ENCODE results near the gene NGDN.
A peak's percentile ranks its signal among the peaks of the same experiment; 100 is the strongest.

The NGDN gene

GRCh38 chr14:23482823-23483148, 13.3 kb downstream of the NGDN start:
- H3K4me3 ChIP-seq (ENCODE audit: low read depth, low read length), result no peak overlapping the region
- no peak for DNase-seq (ENCODE audit: low read depth)
- TF ChIP-seq, protein P1, sequence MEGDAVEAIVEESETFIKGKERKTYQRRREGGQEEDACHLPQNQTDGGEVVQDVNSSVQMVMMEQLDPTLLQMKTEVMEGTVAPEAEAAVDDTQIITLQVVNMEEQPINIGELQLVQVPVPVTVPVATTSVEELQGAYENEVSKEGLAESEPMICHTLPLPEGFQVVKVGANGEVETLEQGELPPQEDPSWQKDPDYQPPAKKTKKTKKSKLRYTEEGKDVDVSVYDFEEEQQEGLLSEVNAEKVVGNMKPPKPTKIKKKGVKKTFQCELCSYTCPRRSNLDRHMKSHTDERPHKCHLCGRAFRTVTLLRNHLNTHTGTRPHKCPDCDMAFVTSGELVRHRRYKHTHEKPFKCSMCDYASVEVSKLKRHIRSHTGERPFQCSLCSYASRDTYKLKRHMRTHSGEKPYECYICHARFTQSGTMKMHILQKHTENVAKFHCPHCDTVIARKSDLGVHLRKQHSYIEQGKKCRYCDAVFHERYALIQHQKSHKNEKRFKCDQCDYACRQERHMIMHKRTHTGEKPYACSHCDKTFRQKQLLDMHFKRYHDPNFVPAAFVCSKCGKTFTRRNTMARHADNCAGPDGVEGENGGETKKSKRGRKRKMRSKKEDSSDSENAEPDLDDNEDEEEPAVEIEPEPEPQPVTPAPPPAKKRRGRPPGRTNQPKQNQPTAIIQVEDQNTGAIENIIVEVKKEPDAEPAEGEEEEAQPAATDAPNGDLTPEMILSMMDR (IDR thresholded peaks at IDR 0.05; ENCODE audit: control insufficient read depth, extremely low read depth, insufficient read depth), result no peak

DNA sequence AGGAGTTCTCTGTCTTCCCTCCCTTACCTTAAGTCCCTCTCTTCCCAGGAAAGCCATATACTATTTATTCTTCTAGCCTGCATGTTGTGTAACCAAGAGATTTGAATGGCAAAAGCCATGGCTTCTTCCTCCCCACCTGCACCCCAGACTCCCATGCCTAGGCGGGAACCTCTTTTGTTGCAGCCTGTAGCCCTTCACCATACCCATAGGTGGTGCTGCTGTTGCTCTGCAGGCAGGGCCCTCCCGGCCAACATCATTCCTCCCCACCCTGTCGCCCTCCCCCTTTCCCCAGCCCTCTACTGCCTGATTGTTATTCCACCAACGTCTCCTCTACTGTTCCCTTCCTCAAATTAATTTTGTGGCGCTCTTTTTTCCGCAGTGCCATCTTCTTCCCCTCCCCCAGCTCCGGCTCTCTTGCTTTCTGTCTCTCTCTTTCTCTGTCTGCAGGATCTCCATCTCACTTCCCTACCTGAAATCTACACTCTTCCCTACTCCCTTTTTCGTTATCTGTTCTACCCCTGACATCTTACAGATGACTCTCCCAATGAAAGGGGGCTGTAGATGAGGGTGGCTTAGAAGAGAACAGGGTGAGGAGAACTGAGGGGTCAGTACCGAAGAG, 13.8 kb downstream of the NGDN start:
- H3K4me3 ChIP-seq (ENCODE audit: low read depth, low read length), result no peak overlapping the region
- no peak for DNase-seq (ENCODE audit: low read depth)

DNA sequence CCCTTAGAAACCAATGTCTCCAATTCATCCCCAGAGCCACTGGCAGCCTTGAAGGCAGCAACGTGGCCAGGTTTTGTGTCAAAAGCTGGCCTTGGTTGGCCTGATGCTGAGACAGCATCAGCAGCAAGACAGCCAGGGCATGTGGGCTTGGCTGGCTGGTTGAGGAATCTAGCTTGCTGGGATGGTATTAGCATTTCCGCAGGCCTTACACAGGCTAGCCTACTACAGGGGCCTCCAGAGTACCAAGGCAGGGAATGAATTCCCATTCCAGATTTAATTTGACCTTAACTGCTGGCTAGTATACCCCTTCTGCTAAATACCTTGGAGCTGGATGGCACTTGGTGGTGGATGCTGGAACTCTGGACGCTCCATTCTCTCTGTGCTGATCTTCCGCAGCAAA, 15.8 kb downstream of the NGDN start:
- no peak for DNase-seq (ENCODE audit: low read depth)
- TF ChIP-seq, protein P1 (IDR thresholded peaks at IDR 0.05; ENCODE audit: control insufficient read depth, extremely low read depth, insufficient read depth), result no peak
- H3K4me3 ChIP-seq (ENCODE audit: low read depth, low read length), result no peak overlapping the region

More for the DNA sequence above, 13.8 kb downstream of the NGDN start:
- TF ChIP-seq, protein P1 (IDR thresholded peaks at IDR 0.05; ENCODE audit: control insufficient read depth, extremely low read depth, insufficient read depth), result peak; percentile 36; the same call in 1 of the 2 replicates

DNA sequence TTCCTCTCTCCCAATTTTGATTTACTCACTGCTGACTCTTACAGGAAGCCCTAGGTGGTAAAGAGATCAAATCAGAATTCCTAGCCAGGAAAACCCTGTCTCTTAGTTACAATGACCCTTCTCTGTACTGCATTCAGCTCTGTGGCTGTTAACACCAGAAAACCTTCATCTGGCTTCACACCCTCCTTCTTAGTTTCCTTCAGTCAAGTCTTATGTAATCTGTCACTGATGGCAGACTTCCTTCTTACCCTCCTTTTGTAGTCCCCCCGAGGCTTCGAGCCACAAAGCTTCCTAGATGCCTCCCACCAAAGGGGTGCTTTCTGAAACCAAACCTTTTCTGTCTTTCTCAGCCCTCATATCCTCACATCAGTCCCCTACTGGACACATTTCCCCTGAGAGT, 16.5 kb downstream of the NGDN start:
- TF ChIP-seq, protein P1 (IDR thresholded peaks at IDR 0.05; ENCODE audit: control insufficient read depth, extremely low read depth, insufficient read depth), result no peak
- H3K4me3 ChIP-seq (ENCODE audit: low read depth, low read length), result no peak overlapping the region
- no peak for DNase-seq (ENCODE audit: low read depth)

- TF ChIP-seq, protein P1 (IDR thresholded peaks at IDR 0.05; ENCODE audit: control insufficient read depth, extremely low read depth, insufficient read depth), result no peak
- DNase-seq (ENCODE audit: low read depth), result no peak
- H3K4me3 ChIP-seq (ENCODE audit: low read depth, low read length), result no peak overlapping the region
These were observed 17.7 kb downstream of the NGDN start for GRCh38 chr14:23487216-23487615.

- TF ChIP-seq, protein P1 (IDR thresholded peaks at IDR 0.05; ENCODE audit: control insufficient read depth, extremely low read depth, insufficient read depth), result no peak
- no peak overlapping the region for H3K4me3 ChIP-seq (ENCODE audit: low read depth, low read length)
- DNase-seq (ENCODE audit: low read depth), result no peak
These were observed 23.2 kb downstream of the NGDN start for GRCh38 chr14:23492618-23493272.

- TF ChIP-seq, protein P1 (IDR thresholded peaks at IDR 0.05; ENCODE audit: control insufficient read depth, extremely low read depth, insufficient read depth), result no peak
- DNase-seq (ENCODE audit: low read depth), result no peak
These were observed 24.7 kb downstream of the NGDN start for GRCh38 chr14:23494223-23494622.

More at GRCh38 chr14:23494223-23494622, 24.7 kb downstream of the NGDN start:
- H3K4me3 ChIP-seq (ENCODE audit: low read depth, low read length), result no peak overlapping the region

Data from LNCaP clone FGC (cell line).